ENCODE results near the gene IFNK.

The IFNK gene

DNA sequence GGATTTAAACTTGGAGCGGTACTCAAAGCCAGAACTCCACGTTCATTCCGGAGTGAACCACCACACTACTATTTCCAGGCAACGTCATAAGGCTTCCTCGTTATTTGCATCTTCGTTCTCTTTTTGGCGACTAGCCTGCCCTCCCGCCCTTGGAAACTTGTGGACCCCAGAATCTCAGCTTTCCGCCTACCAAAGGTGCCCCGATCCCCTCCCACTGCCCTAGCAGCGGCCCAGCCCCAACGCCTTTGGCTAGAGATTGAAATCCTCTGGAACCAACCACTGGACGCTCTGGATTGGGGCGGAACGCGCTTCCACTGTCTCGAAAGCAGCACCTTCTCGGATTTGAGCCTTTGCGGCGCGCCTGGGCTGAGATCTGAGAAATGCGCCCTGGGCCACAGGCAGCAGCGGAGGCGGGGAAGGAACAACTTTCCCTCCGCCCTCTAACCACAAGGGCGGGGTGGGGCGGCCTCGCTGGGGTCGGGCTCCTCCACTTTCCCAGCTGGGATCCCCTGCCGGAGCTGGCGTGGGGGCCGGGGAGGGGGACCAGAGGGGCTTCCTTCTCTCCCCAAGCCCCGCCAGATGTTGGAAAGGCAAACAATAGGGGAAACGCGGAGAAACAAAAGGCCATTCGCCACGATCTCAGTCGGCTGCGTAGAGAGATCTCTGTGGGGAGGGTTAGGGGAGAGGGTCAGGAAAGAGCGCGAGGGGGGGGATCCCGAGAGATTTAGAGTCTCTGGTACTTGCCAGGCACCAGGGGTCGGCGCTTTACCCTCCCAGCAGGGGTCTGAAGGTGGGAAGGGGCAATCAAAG, 4.2 kb downstream of the IFNK start (continued):
- TF ChIP-seq, protein P1, sequence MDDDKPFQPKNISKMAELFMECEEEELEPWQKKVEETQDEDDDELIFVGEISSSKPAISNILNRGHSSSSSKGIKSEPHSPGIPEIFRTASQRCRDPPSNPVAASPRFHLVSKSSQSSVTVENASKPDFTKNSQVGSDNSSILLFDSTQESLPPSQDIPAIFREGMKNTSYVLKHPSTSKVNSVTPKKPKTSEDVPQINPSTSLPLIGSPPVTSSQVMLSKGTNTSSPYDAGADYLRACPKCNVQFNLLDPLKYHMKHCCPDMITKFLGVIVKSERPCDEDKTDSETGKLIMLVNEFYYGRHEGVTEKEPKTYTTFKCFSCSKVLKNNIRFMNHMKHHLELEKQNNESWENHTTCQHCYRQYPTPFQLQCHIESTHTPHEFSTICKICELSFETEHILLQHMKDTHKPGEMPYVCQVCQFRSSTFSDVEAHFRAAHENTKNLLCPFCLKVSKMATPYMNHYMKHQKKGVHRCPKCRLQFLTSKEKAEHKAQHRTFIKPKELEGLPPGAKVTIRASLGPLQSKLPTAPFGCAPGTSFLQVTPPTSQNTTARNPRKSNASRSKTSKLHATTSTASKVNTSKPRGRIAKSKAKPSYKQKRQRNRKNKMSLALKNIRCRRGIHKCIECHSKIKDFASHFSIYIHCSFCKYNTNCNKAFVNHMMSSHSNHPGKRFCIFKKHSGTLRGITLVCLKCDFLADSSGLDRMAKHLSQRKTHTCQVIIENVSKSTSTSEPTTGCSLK (tag by site-specific recombination; IDR thresholded peaks at IDR 0.05): no peak
- no peak for TF ChIP-seq ZNF292 (tag by site-specific recombination; IDR thresholded peaks at IDR 0.05; ENCODE audit: borderline replicate concordance, low read depth)

DNA sequence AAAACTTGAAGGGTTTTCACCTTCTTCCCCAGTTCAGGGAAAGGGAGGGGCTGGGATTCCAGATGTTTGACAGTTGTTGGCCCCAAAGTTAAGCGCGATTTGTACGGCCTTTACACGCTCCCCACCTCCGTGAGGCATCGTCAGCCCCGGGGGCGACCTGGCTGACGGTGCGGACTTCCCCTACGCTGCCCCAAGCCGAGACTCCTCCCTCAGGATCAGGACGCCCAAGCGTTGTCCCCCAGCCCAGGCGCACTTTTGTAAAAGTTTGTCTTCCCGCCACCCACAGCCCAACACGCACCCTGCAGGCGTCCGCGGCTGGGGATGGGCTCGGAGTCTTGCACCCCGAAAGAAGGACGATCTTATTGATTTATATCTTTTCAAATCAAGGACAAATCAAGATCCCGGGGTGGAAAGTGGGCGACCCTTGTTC, 4.8 kb downstream of the IFNK start:
- Histone ChIP-seq H3K4me1 (ENCODE audit: control insufficient read depth, insufficient read depth, low read length) (no peaks in the 10 kb centered on the region), H3K9me3 (ENCODE audit: control insufficient read depth, insufficient read depth, low read depth, low read length) (no peaks in the 10 kb centered on the region), H3K4me3 (ENCODE audit: low read depth, low read length) (peak overlapping the region; percentile 75), H3K36me3 (ENCODE audit: control insufficient read depth in 2 of 2, insufficient read depth in 1 of 2, low read length in 2 of 2) (no peaks in the 10 kb centered on the region), H3K27ac (ENCODE audit: extremely low read depth, low read depth, low read length) (peak overlapping the region; percentile 85)
- ChIA-PET CTCF (interaction anchor here (0.6 to 5.9 kb wide), 10 partner anchors 11 to 245 kb away, joined by 3 to 52 read pairs (median 4); no protein-coding TSS in a partner anchor), POLR2A (no interaction called here)
- TF ChIP-seq, protein P2, sequence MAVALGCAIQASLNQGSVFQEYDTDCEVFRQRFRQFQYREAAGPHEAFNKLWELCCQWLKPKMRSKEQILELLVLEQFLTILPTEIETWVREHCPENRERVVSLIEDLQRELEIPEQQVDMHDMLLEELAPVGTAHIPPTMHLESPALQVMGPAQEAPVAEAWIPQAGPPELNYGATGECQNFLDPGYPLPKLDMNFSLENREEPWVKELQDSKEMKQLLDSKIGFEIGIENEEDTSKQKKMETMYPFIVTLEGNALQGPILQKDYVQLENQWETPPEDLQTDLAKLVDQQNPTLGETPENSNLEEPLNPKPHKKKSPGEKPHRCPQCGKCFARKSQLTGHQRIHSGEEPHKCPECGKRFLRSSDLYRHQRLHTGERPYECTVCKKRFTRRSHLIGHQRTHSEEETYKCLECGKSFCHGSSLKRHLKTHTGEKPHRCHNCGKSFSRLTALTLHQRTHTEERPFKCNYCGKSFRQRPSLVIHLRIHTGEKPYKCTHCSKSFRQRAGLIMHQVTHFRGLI (tag by site-specific recombination; IDR thresholded peaks at IDR 0.05): peak; percentile 74; the same call in 1 of the 2 replicates
- TF ChIP-seq ZBTB48 (tag by site-specific recombination; IDR thresholded peaks at IDR 0.05): 0 out of 2 replicates have a peak, but pooled peaks have one; percentile 28
- TF ChIP-seq ZNF121 (tag by site-specific recombination; IDR thresholded peaks at IDR 0.05): no peak
- TF ChIP-seq, protein P3, sequence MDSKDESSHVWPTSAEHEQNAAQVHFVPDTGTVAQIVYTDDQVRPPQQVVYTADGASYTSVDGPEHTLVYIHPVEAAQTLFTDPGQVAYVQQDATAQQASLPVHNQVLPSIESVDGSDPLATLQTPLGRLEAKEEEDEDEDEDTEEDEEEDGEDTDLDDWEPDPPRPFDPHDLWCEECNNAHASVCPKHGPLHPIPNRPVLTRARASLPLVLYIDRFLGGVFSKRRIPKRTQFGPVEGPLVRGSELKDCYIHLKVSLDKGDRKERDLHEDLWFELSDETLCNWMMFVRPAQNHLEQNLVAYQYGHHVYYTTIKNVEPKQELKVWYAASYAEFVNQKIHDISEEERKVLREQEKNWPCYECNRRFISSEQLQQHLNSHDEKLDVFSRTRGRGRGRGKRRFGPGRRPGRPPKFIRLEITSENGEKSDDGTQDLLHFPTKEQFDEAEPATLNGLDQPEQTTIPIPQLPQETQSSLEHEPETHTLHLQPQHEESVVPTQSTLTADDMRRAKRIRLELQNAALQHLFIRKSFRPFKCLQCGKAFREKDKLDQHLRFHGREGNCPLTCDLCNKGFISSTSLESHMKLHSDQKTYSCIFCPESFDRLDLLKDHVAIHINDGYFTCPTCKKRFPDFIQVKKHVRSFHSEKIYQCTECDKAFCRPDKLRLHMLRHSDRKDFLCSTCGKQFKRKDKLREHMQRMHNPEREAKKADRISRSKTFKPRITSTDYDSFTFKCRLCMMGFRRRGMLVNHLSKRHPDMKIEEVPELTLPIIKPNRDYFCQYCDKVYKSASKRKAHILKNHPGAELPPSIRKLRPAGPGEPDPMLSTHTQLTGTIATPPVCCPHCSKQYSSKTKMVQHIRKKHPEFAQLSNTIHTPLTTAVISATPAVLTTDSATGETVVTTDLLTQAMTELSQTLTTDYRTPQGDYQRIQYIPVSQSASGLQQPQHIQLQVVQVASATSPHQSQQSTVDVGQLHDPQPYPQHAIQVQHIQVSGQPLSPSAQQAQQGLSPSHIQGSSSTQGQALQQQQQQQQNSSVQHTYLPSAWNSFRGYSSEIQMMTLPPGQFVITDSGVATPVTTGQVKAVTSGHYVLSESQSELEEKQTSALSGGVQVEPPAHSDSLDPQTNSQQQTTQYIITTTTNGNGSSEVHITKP (tag by site-specific recombination; IDR thresholded peaks at IDR 0.05): peak; percentile 95
- TF ChIP-seq, protein P4, sequence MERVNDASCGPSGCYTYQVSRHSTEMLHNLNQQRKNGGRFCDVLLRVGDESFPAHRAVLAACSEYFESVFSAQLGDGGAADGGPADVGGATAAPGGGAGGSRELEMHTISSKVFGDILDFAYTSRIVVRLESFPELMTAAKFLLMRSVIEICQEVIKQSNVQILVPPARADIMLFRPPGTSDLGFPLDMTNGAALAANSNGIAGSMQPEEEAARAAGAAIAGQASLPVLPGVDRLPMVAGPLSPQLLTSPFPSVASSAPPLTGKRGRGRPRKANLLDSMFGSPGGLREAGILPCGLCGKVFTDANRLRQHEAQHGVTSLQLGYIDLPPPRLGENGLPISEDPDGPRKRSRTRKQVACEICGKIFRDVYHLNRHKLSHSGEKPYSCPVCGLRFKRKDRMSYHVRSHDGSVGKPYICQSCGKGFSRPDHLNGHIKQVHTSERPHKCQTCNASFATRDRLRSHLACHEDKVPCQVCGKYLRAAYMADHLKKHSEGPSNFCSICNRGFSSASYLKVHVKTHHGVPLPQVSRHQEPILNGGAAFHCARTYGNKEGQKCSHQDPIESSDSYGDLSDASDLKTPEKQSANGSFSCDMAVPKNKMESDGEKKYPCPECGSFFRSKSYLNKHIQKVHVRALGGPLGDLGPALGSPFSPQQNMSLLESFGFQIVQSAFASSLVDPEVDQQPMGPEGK (tag by site-specific recombination; IDR thresholded peaks at IDR 0.05): peak; percentile 29; the same call in 1 of the 2 replicates
- TF ChIP-seq, protein P5, sequence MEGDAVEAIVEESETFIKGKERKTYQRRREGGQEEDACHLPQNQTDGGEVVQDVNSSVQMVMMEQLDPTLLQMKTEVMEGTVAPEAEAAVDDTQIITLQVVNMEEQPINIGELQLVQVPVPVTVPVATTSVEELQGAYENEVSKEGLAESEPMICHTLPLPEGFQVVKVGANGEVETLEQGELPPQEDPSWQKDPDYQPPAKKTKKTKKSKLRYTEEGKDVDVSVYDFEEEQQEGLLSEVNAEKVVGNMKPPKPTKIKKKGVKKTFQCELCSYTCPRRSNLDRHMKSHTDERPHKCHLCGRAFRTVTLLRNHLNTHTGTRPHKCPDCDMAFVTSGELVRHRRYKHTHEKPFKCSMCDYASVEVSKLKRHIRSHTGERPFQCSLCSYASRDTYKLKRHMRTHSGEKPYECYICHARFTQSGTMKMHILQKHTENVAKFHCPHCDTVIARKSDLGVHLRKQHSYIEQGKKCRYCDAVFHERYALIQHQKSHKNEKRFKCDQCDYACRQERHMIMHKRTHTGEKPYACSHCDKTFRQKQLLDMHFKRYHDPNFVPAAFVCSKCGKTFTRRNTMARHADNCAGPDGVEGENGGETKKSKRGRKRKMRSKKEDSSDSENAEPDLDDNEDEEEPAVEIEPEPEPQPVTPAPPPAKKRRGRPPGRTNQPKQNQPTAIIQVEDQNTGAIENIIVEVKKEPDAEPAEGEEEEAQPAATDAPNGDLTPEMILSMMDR (tag by site-specific recombination; IDR thresholded peaks at IDR 0.05): 0 out of 2 replicates have a peak, but pooled peaks have one; percentile 12
- peak; percentile 29; the same call in 1 of the 2 replicates for TF ChIP-seq GLIS2 (tag by site-specific recombination; IDR thresholded peaks at IDR 0.05)
- TF ChIP-seq, protein P6, sequence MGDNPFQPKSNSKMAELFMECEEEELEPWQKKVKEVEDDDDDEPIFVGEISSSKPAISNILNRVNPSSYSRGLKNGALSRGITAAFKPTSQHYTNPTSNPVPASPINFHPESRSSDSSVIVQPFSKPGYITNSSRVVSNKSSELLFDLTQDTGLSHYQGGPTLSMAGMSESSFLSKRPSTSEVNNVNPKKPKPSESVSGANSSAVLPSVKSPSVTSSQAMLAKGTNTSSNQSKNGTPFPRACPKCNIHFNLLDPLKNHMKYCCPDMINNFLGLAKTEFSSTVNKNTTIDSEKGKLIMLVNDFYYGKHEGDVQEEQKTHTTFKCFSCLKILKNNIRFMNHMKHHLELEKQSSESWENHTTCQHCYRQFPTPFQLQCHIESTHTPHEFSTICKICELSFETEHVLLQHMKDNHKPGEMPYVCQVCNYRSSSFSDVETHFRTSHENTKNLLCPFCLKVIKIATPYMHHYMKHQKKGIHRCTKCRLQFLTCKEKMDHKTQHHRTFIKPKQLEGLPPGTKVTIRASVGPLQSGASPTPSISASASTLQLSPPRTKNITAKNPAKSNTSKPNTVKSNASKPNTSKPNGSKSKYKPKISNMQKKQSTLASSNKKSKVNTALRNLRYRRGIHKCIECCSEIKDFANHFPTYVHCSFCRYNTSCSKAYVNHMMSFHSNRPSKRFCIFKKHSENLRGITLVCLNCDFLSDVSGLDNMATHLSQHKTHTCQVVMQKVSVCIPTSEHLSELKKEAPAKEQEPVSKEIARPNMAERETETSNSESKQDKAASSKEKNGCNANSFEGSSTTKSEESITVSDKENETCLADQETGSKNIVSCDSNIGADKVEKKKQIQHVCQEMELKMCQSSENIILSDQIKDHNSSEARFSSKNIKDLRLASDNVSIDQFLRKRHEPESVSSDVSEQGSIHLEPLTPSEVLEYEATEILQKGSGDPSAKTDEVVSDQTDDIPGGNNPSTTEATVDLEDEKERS (tag by site-specific recombination; IDR thresholded peaks at IDR 0.05): no peak
- TF ChIP-seq ZFHX2 (tag by site-specific recombination; conservative IDR thresholded peaks at IDR 0.05): 0 out of 2 replicates have a peak, but pooled peaks have one; percentile 27
- TF ChIP-seq, protein P7, sequence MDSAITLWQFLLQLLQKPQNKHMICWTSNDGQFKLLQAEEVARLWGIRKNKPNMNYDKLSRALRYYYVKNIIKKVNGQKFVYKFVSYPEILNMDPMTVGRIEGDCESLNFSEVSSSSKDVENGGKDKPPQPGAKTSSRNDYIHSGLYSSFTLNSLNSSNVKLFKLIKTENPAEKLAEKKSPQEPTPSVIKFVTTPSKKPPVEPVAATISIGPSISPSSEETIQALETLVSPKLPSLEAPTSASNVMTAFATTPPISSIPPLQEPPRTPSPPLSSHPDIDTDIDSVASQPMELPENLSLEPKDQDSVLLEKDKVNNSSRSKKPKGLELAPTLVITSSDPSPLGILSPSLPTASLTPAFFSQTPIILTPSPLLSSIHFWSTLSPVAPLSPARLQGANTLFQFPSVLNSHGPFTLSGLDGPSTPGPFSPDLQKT (IDR thresholded peaks at IDR 0.05; ENCODE audit: borderline replicate concordance, low read depth, low read length): no peak
- TF ChIP-seq, protein P8, sequence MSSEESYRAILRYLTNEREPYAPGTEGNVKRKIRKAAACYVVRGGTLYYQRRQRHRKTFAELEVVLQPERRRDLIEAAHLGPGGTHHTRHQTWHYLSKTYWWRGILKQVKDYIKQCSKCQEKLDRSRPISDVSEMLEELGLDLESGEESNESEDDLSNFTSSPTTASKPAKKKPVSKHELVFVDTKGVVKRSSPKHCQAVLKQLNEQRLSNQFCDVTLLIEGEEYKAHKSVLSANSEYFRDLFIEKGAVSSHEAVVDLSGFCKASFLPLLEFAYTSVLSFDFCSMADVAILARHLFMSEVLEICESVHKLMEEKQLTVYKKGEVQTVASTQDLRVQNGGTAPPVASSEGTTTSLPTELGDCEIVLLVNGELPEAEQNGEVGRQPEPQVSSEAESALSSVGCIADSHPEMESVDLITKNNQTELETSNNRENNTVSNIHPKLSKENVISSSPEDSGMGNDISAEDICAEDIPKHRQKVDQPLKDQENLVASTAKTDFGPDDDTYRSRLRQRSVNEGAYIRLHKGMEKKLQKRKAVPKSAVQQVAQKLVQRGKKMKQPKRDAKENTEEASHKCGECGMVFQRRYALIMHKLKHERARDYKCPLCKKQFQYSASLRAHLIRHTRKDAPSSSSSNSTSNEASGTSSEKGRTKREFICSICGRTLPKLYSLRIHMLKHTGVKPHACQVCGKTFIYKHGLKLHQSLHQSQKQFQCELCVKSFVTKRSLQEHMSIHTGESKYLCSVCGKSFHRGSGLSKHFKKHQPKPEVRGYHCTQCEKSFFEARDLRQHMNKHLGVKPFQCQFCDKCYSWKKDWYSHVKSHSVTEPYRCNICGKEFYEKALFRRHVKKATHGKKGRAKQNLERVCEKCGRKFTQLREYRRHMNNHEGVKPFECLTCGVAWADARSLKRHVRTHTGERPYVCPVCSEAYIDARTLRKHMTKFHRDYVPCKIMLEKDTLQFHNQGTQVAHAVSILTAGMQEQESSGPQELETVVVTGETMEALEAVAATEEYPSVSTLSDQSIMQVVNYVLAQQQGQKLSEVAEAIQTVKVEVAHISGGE (tag by site-specific recombination; conservative IDR thresholded peaks at IDR 0.05; ENCODE audit: low read depth): no peak

All from HEK293 (cell line).